Measurements from ENCODE around the gene CSGALNACT2. TPM values are rescaled to one million over a fixed set of nuclear protein-coding genes. Genes with fewer than 3 reads are reported as not detected.

CSGALNACT2 gene
- total RNA-seq, 1 experiment from 2014 or later = 5.1 TPM

DNA sequence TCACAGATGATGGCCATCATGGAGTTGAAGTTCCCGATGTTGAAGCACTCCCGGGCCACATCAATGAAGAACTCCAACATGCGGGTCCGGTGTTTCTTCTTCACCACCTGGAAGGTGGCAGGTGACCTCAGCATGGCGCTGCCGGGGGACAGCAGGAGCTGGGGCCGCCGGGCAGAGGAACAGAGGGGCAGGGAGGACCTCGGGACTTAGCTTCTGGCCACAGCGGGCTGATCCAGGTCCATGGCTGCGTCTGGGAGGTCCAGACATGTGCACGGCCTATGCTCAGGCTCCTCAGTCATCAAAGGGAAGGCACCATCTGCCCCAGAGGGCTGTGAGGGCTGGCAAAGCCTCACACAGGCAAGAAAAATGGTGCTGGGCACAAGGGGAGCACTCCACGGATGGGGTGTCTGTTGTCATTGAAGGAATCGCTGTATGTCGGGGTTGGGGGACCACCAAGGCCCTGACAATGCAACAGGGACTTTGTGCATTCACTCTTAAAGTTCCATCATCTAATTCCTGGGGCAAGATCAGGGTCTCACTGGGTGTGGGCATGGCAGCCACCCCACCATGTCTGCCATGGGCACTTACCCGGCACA, 60.9 kb downstream of the CSGALNACT2 start (continued):
- TF ChIP-seq, protein P1, sequence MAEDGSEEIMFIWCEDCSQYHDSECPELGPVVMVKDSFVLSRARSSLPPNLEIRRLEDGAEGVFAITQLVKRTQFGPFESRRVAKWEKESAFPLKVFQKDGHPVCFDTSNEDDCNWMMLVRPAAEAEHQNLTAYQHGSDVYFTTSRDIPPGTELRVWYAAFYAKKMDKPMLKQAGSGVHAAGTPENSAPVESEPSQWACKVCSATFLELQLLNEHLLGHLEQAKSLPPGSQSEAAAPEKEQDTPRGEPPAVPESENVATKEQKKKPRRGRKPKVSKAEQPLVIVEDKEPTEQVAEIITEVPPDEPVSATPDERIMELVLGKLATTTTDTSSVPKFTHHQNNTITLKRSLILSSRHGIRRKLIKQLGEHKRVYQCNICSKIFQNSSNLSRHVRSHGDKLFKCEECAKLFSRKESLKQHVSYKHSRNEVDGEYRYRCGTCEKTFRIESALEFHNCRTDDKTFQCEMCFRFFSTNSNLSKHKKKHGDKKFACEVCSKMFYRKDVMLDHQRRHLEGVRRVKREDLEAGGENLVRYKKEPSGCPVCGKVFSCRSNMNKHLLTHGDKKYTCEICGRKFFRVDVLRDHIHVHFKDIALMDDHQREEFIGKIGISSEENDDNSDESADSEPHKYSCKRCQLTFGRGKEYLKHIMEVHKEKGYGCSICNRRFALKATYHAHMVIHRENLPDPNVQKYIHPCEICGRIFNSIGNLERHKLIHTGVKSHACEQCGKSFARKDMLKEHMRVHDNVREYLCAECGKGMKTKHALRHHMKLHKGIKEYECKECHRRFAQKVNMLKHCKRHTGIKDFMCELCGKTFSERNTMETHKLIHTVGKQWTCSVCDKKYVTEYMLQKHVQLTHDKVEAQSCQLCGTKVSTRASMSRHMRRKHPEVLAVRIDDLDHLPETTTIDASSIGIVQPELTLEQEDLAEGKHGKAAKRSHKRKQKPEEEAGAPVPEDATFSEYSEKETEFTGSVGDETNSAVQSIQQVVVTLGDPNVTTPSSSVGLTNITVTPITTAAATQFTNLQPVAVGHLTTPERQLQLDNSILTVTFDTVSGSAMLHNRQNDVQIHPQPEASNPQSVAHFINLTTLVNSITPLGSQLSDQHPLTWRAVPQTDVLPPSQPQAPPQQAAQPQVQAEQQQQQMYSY (CRISPR knock-in tag; IDR thresholded peaks at IDR 0.05) = no peak
- TF ChIP-seq, protein P2, sequence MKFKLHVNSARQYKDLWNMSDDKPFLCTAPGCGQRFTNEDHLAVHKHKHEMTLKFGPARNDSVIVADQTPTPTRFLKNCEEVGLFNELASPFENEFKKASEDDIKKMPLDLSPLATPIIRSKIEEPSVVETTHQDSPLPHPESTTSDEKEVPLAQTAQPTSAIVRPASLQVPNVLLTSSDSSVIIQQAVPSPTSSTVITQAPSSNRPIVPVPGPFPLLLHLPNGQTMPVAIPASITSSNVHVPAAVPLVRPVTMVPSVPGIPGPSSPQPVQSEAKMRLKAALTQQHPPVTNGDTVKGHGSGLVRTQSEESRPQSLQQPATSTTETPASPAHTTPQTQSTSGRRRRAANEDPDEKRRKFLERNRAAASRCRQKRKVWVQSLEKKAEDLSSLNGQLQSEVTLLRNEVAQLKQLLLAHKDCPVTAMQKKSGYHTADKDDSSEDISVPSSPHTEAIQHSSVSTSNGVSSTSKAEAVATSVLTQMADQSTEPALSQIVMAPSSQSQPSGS (CRISPR knock-in tag; IDR thresholded peaks at IDR 0.05; ENCODE audit: borderline replicate concordance, low read depth) = no peak

DNA sequence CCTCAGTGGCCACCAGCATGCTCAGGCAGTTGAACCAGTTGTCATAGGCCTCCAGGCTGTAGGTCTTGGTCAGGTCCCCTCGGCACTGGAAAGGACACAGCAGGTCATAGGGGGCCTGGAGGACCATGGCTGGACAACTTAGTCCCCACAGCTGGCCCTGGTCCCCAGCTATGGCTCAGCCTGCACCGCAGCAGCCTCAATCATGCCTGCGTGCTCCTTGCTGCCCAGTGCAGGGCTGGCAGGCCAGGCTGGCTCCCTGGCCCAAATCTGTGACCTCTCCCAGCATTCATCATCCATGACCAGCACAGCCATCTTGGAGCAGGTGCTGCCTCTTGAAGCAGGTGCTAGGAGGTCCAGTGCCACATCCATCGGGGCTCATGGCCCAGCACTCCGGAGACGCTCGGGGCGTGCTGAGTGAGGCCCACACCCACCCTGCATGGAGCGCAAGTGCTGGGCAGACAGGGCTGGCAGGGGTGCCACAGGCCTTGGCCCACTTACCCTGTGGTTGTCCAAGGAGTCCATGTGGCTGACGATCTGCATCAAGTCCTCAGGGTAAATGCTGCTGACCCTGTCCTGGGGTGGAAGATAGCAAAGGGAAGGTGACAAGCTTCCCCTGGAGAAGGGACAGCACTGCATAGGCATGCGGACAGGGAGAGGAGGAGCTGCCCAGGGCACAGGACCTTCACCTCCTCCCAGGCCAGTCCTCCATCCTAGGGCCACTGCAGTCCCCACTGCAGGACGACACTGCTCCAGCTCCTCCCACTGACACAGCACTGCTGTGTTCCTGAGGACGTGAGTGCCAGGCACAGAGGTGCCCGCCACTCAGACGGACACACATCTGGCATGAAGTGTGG, 61.7 kb downstream of the CSGALNACT2 start:
- no peak overlapping the region for H3K27ac Mint-ChIP-seq
- TF ChIP-seq NFE2L1 (CRISPR knock-in tag; IDR thresholded peaks at IDR 0.05) (no peak), CREB1 (CRISPR knock-in tag; IDR thresholded peaks at IDR 0.05) (no peak), SMAD3 (CRISPR knock-in tag; IDR thresholded peaks at IDR 0.05; ENCODE audit: borderline replicate concordance) (no peak), FOXJ3 (CRISPR knock-in tag; IDR thresholded peaks at IDR 0.05; ENCODE audit: borderline replicate concordance) (no peak), GRHL2 (CRISPR knock-in tag; IDR thresholded peaks at IDR 0.05; ENCODE audit: insufficient replicate concordance, severe bottlenecking) (no peak), ZNF423 (CRISPR knock-in tag; IDR thresholded peaks at IDR 0.05) (no peak), NR1H2 (CRISPR knock-in tag; IDR thresholded peaks at IDR 0.05) (no peak)
- TF ChIP-seq, protein P3, sequence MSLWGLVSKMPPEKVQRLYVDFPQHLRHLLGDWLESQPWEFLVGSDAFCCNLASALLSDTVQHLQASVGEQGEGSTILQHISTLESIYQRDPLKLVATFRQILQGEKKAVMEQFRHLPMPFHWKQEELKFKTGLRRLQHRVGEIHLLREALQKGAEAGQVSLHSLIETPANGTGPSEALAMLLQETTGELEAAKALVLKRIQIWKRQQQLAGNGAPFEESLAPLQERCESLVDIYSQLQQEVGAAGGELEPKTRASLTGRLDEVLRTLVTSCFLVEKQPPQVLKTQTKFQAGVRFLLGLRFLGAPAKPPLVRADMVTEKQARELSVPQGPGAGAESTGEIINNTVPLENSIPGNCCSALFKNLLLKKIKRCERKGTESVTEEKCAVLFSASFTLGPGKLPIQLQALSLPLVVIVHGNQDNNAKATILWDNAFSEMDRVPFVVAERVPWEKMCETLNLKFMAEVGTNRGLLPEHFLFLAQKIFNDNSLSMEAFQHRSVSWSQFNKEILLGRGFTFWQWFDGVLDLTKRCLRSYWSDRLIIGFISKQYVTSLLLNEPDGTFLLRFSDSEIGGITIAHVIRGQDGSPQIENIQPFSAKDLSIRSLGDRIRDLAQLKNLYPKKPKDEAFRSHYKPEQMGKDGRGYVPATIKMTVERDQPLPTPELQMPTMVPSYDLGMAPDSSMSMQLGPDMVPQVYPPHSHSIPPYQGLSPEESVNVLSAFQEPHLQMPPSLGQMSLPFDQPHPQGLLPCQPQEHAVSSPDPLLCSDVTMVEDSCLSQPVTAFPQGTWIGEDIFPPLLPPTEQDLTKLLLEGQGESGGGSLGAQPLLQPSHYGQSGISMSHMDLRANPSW (CRISPR knock-in tag; conservative IDR thresholded peaks at IDR 0.05; ENCODE audit: low read depth) = no peak
- TF ChIP-seq, protein P4, sequence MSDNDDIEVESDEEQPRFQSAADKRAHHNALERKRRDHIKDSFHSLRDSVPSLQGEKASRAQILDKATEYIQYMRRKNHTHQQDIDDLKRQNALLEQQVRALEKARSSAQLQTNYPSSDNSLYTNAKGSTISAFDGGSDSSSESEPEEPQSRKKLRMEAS (CRISPR knock-in tag; IDR thresholded peaks at IDR 0.05) = no peak
- TF ChIP-seq, protein P5, sequence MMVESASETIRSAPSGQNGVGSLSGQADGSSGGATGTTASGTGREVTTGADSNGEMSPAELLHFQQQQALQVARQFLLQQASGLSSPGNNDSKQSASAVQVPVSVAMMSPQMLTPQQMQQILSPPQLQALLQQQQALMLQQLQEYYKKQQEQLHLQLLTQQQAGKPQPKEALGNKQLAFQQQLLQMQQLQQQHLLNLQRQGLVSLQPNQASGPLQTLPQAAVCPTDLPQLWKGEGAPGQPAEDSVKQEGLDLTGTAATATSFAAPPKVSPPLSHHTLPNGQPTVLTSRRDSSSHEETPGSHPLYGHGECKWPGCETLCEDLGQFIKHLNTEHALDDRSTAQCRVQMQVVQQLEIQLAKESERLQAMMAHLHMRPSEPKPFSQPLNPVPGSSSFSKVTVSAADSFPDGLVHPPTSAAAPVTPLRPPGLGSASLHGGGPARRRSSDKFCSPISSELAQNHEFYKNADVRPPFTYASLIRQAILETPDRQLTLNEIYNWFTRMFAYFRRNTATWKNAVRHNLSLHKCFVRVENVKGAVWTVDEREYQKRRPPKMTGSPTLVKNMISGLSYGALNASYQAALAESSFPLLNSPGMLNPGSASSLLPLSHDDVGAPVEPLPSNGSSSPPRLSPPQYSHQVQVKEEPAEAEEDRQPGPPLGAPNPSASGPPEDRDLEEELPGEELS (CRISPR knock-in tag; IDR thresholded peaks at IDR 0.05) = no peak
- TF ChIP-seq, protein P6, sequence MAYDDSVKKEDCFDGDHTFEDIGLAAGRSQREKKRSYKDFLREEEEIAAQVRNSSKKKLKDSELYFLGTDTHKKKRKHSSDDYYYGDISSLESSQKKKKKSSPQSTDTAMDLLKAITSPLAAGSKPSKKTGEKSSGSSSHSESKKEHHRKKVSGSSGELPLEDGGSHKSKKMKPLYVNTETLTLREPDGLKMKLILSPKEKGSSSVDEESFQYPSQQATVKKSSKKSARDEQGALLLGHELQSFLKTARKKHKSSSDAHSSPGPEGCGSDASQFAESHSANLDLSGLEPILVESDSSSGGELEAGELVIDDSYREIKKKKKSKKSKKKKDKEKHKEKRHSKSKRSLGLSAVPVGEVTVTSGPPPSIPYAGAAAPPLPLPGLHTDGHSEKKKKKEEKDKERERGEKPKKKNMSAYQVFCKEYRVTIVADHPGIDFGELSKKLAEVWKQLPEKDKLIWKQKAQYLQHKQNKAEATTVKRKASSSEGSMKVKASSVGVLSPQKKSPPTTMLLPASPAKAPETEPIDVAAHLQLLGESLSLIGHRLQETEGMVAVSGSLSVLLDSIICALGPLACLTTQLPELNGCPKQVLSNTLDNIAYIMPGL (CRISPR knock-in tag; IDR thresholded peaks at IDR 0.05) = no peak
- ChIA-PET POLR2A (no interaction called here), CTCF (no interaction called here)
- H3K36me3 Mint-ChIP-seq = peaks cover 43% of the 10 kb centered on the region
- no peaks in the 10 kb centered on the region for H3K27me3 Mint-ChIP-seq (ENCODE audit: low read depth)
- H3K4me1 Mint-ChIP-seq = 0 out of 2 replicates have a peak, but pooled peaks cover 4% of the 10 kb centered on the region
- H3K4me3 Mint-ChIP-seq = no peak overlapping the region
- ATAC-seq = no peak
- DNase-seq (ENCODE audit: low spot score) = no peak
- H3K9me3 Mint-ChIP-seq = no peaks in the 10 kb centered on the region
